GM19240 (cell line): ENCODE data around the gene UBL7.
"Not testable (repeated sequence)": the region's sequence is repeated elsewhere in the genome, so short reads cannot be mapped to it uniquely, and the experiment has no call there.

Experiments
- DNase-seq: peaks from one replicate; pipeline ENCODE4 v3.0.0; 2011; ENCODE audit warnings: low spot score; ENCODE audit not compliant: insufficient read length

The UBL7 gene, protein sequence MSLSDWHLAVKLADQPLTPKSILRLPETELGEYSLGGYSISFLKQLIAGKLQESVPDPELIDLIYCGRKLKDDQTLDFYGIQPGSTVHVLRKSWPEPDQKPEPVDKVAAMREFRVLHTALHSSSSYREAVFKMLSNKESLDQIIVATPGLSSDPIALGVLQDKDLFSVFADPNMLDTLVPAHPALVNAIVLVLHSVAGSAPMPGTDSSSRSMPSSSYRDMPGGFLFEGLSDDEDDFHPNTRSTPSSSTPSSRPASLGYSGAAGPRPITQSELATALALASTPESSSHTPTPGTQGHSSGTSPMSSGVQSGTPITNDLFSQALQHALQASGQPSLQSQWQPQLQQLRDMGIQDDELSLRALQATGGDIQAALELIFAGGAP

DNA sequence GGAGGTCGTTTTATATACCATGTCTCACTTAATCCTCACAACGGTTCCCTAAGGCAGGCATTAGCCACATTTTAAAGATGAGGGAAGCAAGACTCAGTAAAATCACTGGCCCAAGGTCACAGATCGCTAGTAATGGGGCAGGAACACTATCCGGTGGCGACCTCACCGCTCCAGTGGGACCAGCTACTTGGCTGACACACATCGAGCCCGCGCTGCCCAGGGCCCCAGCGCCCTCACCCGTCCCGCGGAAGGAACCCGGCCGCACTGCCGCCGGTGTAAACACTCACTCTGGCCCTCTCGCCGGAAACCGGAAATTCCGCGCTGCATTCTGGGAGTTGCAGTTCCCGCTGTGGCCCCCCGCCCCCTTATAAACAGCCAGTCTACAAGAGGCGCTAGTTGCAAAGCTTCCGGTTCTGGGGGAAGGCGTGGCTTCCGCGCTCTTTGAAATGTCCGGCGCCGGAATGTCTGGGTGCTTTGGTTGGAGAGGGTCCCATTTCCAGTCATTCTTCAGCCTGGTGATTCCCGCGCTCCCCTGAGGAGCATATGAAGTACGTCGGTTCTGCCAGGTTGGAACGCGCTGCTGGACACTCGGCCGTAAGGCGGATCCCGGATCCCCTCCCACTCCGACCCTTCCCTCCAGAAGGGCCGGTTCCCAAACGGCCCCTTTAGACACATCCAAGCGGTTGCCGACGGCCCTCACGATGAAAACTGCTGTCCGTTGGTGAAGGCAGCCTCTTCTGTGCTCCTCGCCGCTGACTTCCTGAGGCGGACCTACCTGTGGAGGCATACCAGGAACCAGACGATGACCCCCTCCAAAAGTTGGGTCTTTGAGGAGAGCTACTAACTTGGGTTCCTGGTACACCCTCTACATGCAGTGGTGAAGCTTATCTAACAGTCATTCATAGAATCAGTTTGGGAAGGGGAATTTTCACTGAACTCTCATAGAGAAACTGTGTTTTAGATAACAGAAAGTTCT is at the start of gene UBL7:
Gene UBL7 (minus strand): TSS at position 290 of the 976 bp plus-strand sequence. CDS start 2,293 bp downstream, outside the sequence.
- peak; percentile 83 for DNase-seq

DNA sequence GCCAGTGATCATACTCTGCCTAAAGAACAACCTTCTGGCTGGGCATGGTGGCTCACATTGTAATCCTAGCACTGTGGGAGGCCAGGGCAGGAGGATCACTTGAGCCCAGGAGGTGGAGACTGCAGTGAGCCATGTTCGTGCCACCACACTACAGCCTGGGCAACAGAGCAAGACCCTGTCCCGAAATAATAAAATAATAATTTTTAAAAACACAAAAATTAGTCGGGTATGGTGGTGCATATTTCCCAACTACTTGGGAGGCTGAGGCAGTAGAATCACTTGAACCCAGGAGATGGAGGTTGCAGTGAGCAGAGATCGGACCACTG is 45.5 kb upstream of the UBL7 start:
- no peak for DNase-seq

- no peak for DNase-seq
Measured at GRCh38 chr15:74505837-74506514, 45.0 kb upstream of the UBL7 start.

GRCh38 chr15:74504836-74505235 is 43.9 kb upstream of the UBL7 start:
- DNase-seq = no peak

DNA sequence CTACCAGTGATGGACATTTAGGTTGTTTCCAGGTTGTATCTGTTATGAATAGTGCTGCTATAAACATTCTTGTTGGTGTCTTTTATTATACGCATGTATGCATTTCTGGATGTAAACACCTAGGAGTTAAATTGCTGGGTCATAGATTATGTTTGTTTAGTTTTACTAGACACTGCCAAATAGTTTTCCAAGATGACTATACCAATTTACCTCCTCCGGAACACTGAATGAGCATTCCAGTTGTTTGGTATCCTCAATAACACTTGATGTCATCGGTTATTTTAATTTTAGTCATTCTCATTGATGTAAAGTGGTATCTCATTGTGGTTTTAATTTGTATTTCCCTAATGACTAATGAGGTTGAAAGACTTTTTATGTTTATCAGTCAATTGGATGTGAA is 43.5 kb upstream of the UBL7 start:
- no peak for DNase-seq

DNA sequence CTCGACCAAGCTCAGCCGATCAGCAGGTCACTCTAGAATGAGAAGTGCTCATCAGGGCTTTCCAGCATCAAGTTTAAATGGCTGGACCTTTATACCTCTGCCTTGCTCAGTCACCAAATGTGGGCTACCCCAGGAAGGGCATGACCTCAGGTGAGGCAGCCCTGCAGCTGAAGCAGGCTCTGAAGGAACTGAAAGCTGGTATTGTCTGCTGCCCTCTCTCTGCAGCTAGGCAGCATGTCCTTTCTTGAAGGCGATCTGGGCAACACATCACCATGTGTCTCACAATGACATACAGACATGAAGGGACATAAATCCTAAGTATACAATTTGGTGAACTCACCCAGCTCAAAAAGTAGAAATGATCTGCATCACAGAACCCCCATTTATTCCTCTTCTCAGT is 41.3 kb upstream of the UBL7 start:
- no peak for DNase-seq

DNA sequence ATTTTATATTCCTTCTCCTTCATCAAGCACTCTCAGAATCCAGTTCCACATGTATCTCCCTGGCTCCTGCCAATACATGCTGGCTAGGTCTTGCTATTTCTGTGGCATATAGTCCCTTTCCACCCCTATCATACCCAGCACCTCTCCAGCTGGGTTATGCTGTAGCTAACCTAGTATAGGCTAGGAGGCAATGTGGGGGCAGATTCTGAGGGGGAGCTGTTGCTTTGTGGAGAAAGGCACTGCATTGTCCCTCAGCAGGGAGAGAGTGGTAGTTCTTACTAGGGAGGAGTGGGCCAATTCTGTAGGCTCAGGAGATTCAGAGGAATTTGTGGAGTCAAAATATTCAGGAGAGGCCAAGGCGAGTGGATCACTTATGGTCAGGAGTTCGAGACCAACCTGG is 39.4 kb upstream of the UBL7 start:
- no peak for DNase-seq

GRCh38 chr15:74499366-74499765 is 38.4 kb upstream of the UBL7 start:
- no peak for DNase-seq

DNA sequence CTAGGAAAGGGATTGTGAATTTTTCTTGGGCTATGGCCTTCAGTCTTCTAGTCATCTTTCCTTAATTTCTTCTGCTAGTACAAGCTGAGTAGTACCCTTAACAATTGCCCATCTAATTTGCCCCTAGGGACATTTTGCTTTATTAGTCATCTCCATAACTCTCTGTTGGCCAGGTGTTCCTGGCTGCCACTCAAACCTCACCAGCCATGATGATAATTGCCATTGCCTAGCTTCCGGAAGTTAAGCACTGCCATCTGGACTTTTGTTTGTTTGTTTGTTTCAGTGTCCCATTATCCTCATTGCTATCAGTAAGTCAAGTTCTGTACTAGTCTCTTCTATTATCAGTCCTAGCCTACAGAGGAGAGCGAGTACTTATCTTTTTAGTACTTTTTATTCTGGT is 36.6 kb upstream of the UBL7 start:
- no peak for DNase-seq

- no peak for DNase-seq
Measured at GRCh38 chr15:74496648-74497047, 35.7 kb upstream of the UBL7 start.

- DNase-seq = no peak
Measured at GRCh38 chr15:74490339-74490689, 29.4 kb upstream of the UBL7 start.

DNA sequence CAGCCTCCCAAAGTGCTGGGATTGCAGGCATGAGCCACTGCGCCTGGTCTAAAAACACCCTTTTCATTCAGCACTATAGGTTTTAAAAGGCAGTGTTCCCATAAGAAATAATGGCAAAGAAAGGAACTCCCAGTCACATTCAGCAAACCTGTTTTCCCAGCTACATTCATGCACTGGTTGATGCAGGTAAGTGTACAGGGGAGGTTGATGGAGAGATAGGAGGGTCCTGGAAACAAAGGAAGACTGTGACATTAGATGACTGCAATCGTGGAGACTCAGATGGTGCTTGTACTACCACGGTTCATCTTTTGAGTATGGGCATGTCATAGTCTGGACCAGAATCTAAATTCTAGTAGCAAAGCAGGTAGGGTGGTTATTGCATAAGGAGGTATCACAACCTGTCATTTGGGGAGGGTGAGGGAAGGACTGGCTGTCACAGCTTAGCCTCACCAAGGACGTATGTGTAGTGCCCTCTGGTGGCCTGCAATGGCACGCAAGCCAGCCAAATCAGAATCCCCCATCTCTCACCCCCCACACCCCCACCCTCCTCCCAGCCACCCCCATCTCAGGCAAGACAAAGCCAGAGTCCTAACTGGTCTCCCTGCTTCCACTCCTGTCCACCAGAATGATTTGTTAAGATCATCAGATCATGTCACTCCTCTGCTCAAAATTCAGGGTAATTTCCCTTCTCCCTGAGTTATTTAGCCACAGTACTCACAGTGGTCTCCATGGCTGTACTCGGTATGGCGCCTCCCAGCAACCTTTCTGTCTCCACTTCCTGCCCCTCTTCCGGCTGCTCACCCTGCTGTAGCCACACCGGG is 28.8 kb upstream of the UBL7 start:
- DNase-seq = peak; percentile 86

GRCh38 chr15:74488776-74489175 is 27.8 kb upstream of the UBL7 start:
- DNase-seq = no peak

GRCh38 chr15:74482661-74483060 is 21.7 kb upstream of the UBL7 start:
- DNase-seq = no peak

- not testable (repeated sequence) for DNase-seq
Measured at GRCh38 chr15:74480364-74480763, 19.4 kb upstream of the UBL7 start.

DNA sequence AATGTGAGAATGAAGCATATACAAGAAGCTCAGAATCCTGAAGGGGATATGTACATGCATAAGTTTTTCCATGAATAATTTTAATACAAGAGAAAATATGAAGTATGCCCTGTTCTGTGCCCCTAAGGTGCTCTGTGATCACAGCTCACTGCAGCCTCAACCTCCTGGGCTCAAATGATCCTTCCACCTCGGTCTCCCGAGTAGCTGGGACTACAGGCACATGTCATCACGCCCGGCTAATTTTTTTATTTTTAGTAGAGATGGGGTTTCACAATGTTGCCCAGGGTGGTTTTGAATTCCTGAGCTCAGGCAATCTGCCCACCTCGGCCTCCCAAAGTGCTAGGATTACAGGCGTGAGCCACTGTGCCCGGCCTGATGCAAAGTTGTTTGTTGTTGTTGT is 10.7 kb upstream of the UBL7 start:
- not testable (repeated sequence) for DNase-seq

DNA sequence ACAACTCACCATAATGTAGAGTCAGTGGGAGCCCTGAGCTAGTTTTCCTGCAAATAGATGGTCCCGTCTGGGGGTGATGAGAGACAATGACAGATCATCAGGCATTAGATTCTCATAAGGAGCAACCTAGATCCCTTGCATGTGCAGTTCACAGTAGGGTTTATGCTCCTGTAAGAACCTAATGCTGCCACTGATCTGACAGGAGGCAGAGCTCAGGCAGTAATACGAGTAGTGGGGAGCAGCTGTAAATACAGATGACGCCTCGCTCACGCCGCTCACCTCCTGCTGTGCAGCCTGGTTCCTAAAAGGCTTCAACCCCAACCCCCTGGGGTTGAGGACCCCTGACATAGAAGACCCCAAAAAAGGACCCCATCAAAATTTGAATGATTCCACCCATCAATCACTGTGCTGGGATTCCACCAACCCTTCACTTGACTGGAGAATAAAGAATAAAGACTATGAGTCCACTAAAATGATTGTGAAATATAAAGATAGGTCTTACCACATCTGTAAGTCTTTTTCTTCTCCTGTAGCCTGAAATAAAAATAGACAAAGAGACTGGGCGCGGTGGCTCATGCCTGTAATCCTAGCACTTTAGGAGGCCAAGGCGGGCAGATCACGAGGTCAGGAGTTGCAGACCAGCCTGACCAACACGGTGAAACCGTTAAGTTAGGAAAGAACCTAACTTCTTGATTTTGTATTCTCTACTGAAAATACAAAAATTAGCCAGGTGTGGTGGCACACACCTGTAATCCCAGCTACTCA is 9.9 kb upstream of the UBL7 start:
- DNase-seq = no peak

DNA sequence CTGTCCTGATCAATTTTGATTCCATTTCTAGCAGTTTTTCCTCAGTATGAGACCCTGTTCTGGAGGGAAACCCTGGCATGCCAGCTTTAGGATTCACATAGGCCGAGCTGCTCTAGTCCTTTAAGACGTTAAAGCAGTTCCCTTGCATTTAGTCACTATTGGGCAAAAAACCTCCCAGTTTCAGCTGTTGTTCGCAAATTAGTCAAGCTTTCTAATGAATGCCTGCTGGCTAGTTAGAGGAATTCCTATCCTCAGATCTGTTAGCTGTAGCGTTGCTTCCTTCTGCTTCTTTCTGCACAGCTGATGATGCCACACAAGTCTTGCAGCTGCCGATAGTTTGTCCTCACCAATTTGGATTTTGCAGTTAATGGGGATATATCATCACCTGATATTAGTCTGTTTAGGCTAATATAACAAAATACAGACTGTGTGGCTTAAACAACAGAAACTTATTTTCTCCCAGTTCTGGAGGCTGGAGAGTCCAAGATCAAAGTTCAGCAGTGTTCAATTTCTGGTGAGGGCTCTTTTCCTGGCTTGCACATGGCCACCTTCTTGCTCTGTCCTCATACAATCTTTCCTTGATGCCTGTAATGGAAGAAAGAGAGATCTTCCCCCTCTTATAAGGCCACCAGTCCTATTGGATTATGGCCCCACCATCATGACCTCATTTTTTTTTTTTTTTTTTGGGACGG is 7.5 kb upstream of the UBL7 start:
- DNase-seq = no peak

DNA sequence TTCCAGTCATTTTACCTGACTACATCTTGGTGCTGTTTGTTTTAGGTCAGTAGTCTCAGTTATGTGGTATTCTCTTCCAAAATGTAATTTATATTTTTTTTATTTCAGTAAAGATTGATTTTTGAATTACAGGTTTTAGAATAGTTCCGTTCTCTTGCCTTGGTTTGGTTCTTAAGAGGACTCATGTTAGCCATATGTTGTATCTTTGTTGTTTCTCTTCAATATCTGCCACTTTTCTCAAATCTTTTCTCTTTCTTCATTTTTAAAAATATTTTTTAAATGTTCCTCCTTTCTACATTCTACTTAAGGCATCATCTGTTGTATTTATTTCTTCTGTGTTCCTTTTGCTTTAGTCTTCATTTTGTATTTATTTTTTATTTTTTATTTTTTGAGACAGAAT is 5.6 kb upstream of the UBL7 start:
- DNase-seq = no peak

DNA sequence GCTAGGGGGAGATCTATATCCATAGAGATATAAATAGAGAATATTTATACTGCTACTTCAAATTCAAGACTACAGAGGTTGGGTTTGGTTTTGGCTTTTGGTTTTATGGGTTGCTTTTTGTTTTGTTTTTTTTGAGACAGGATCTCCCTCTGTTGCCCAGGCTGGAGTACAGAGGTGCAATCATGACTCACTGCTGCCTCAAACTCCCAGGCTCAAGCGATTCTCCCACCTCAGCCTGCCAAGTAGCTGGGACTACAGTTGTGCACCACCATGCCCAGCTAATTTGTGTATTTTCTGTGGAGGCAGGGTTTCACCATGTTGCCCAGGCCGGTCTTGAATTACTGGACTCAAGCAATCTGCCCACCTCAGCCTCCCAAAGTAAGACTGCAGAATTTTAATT is 3.9 kb upstream of the UBL7 start:
- no peak for DNase-seq
